ENCODE results near the gene C17orf78.
A peak's percentile ranks its signal among the peaks of the same experiment; 100 is the strongest.
"Not testable (repeated sequence)": the region's sequence is repeated elsewhere in the genome, so short reads cannot be mapped to it uniquely, and the experiment has no call there.

Gene C17orf78

GRCh38 chr17:37382056-37382455 lies 6.3 kb downstream of the C17orf78 start:
- no peak for DNase-seq
- in situ Hi-C loops (cut with HindIII; ENCODE audit: low pct_ligation_motif_present, low pct_unique_long_range_greater_than_20kb, low sequenced_read_pairs), result no loop called here

DNA sequence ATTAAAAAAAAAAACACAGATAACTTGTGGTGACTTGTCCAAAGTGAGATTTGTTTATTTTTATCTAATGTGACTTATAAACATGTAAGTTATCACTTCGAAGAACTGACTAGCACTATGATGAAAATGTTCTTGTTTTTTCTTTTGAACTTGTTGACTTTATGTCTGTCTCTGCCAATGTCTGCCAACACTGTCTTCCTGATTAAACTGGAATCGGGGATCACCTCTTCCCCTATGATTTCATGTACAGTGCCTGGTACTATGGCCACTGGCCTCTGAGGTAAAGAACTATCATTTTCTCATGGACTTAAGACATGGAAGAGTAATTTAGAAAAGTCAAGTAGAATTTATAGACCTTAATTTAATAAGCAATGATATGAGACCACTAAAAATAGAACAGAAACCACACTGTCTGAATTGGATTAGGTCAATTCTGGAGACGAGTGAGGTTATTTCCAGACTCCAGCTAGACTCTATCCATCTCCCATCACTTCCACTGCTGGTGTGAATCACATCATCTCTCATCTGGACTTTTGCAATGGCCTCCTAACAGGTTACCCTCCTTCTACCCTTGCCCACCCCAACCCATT lies 8.9 kb downstream of the C17orf78 start:
- DNase-seq, result no peak
- in situ Hi-C loops (cut with HindIII; ENCODE audit: low pct_ligation_motif_present, low pct_unique_long_range_greater_than_20kb, low sequenced_read_pairs), result no loop called here

DNA sequence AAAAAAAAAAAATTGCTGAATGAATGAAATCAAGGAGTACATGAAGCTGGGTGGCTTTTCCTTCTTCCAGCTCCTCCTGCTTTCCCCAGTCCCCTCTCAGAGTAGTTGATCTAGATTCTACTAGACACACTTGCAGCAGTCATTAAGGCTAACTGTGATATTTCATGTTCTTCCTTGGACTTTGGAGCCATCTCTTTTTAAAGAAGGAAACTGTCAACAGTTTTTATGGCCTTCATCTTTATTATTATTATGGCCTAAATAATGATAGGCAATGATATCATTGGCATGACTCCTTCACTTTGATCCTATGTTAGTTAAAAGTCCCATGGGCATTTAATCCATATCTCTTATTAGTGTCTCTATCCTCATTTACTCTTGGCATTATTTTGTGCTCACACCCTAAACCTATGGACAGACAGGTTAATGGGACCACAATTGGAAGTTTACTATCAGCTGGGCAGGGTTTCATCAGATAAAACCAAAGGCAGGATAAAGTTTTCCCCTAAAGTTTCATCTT lies 9.7 kb downstream of the C17orf78 start:
- in situ Hi-C loops (cut with HindIII; ENCODE audit: low pct_ligation_motif_present, low pct_unique_long_range_greater_than_20kb, low sequenced_read_pairs), result no loop called here
- DNase-seq, result no peak

DNA sequence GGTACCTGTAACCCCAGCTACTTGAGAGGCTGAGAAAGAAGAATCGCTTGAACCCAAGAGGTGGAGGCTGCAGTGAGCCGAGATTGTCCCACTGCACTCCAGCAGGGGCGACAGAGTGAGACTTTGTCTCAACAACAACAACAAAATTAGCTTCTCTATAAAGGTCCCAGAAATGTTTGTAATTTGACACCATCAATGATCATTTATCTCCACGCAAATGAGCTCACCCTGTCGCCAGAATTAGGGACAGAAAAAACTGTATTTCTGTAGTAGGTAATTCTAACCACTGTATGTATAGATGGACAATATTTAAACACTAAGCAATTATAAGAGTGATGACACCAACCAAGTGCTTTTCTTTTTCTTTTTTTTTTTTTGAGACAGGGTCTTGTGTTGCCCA lies 10.7 kb downstream of the C17orf78 start:
- in situ Hi-C loops (cut with HindIII; ENCODE audit: low pct_ligation_motif_present, low pct_unique_long_range_greater_than_20kb, low sequenced_read_pairs), result no loop called here
- DNase-seq, result no peak

DNA sequence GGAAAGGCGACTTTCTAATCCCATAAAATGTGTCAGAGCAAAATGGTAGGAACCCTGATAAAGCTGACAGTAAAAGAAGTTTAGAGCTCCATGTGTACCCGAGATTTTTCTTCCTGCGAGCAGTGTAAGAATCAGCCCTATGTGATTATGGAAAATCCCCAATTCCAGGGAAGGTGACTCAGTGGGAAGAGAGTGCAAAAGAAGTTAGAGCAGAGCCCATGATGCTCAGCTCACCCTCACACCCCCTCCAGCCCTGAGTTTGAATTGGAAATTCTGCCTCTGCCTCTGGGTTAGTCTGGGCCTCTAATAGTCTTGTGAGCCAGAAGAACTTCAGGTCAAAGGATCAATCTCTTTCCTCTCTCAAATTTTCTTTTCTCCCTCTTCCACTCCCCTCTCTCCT lies 12.5 kb downstream of the C17orf78 start:
- in situ Hi-C loops (cut with HindIII; ENCODE audit: low pct_ligation_motif_present, low pct_unique_long_range_greater_than_20kb, low sequenced_read_pairs), result no loop called here
- peak; percentile 32 for DNase-seq

- no peak for DNase-seq
- in situ Hi-C loops (cut with HindIII; ENCODE audit: low pct_ligation_motif_present, low pct_unique_long_range_greater_than_20kb, low sequenced_read_pairs), result no loop called here
These were observed 13.4 kb downstream of the C17orf78 start for GRCh38 chr17:37389160-37389559.

- in situ Hi-C loops (cut with HindIII; ENCODE audit: low pct_ligation_motif_present, low pct_unique_long_range_greater_than_20kb, low sequenced_read_pairs), result no loop called here
- DNase-seq, result no peak
These were observed 15.4 kb downstream of the C17orf78 start for GRCh38 chr17:37391146-37391545.

- in situ Hi-C loops (cut with HindIII; ENCODE audit: low pct_ligation_motif_present, low pct_unique_long_range_greater_than_20kb, low sequenced_read_pairs), result no loop called here
- peak; percentile 91 for DNase-seq
These were observed 16.3 kb downstream of the C17orf78 start for GRCh38 chr17:37392024-37392590.

GRCh38 chr17:37393352-37393751 lies 17.6 kb downstream of the C17orf78 start:
- in situ Hi-C loops (cut with HindIII; ENCODE audit: low pct_ligation_motif_present, low pct_unique_long_range_greater_than_20kb, low sequenced_read_pairs), result no loop called here
- DNase-seq, result no peak

DNA sequence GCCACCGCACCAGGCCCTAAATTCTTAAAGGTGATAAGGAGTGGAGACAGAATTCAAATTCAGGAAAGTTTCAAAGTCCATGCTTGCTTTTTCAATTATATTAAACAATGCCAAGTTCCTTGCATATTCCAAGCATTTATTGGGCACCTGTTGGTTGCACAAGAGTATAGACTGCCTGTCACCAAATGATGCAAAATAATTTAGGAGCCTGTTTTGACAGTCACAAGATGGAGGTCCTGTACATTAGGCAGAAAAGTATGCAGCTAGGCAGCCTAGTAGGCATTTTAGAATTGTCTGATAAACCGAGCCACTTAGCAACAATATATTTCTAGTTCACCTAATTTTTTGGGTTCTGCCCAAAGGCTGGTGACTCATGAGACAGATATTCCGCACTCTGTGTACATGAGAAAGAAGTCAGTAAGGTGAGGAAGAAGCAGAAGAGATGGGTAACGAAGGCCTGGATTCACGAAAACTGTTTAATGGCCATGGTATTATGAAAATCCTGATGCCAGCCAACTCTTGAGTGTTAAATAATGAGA lies 23.5 kb downstream of the C17orf78 start:
- DNase-seq, result no peak
- in situ Hi-C loops (cut with HindIII; ENCODE audit: low pct_ligation_motif_present, low pct_unique_long_range_greater_than_20kb, low sequenced_read_pairs), result no loop called here

GRCh38 chr17:37400505-37400904 lies 24.7 kb downstream of the C17orf78 start:
- in situ Hi-C loops (cut with HindIII; ENCODE audit: low pct_ligation_motif_present, low pct_unique_long_range_greater_than_20kb, low sequenced_read_pairs), result no loop called here
- no peak for DNase-seq

DNA sequence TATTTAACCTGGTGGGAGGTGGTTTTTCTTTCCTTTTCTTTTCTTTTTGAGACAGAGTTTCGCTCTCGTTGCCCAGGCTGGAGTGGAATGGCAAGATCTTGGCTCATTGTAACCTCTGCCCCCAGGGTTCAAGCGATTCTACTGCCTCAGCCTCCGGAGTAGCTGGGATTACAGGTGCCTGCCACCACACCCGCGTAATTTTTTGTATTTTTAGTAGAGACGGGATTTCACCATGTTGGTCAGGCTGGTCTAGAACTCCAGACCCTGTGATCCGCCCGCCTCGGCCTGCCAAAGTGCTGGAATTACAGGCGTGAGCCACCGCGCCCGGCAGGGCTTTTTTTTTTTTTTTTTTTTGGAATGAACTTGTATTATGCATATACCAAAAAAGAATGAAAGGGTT lies 29.7 kb downstream of the C17orf78 start:
- DNase-seq; in situ Hi-C loops (cut with HindIII; ENCODE audit: low pct_ligation_motif_present, low pct_unique_long_range_greater_than_20kb, low sequenced_read_pairs): not testable (repeated sequence)

GRCh38 chr17:37405955-37406634 lies 30.3 kb downstream of the C17orf78 start:
- in situ Hi-C loops (cut with HindIII; ENCODE audit: low pct_ligation_motif_present, low pct_unique_long_range_greater_than_20kb, low sequenced_read_pairs), result no loop called here
- peak; percentile 43 for DNase-seq

- peak; percentile 91 for DNase-seq
- in situ Hi-C loops (cut with HindIII; ENCODE audit: low pct_ligation_motif_present, low pct_unique_long_range_greater_than_20kb, low sequenced_read_pairs), result no loop called here
These were observed 31.1 kb downstream of the C17orf78 start, which contains the start of the genes ACACA and TADA2A for GRCh38 chr17:37406635-37407461. Gene ACACA (minus strand): TSS chr17:37406836. CDS start chr17:37406299, 537 bp downstream. Gene TADA2A (plus strand): TSS chr17:37406886. CDS start chr17:37411366, 4,480 bp downstream.

GRCh38 chr17:37408145-37408479 lies 32.3 kb downstream of the C17orf78 start:
- in situ Hi-C loops (cut with HindIII; ENCODE audit: low pct_ligation_motif_present, low pct_unique_long_range_greater_than_20kb, low sequenced_read_pairs); DNase-seq: not testable (repeated sequence)

DNA sequence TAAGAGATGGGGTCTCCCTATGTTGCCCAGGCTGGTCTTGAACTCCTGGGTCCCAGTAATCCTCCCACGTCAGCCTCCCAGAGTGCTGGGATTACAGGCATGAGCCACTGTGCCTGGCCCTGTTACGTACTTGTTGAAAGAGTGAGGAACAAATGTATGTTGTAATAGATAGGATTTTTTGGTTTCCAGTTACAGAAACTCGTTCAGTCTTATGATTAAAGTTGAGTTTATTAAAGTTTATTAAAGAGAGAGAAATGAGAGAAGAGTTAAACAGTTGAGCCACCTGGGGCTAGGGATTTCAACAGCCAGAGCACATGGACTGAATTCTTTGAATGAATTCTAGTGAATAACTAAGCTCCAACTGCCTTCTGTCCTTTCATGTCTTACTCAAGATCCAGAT lies 34.6 kb downstream of the C17orf78 start:
- in situ Hi-C loops (cut with HindIII; ENCODE audit: low pct_ligation_motif_present, low pct_unique_long_range_greater_than_20kb, low sequenced_read_pairs), result no loop called here
- DNase-seq, result no peak

GRCh38 chr17:37413875-37414519 lies 38.2 kb downstream of the C17orf78 start:
- no peak for DNase-seq

DNA sequence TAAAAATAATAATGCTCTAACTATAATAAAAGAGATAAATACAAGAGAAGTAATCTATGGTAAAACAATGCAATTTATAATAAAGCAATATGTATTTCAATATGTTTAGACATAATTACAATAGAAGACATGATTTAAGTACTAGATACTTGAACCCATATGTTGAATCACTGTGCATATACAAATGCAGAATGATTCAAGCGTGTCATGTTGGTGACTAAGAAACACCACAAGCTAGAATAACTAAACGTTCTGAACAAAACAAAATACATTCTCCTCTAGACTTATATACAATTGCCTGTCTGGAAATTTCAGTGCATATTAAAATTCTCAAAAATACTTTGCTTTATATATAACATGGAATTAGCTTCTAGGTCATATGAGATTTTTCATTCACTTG lies 42.1 kb downstream of the C17orf78 start:
- in situ Hi-C loops (cut with HindIII; ENCODE audit: low pct_ligation_motif_present, low pct_unique_long_range_greater_than_20kb, low sequenced_read_pairs), result no loop called here
- no peak for DNase-seq

More at GRCh38 chr17:37413875-37414519, 38.2 kb downstream of the C17orf78 start:
- in situ Hi-C loops (cut with HindIII; ENCODE audit: low pct_ligation_motif_present, low pct_unique_long_range_greater_than_20kb, low sequenced_read_pairs), result no loop called here

Data from ACHN (cell line).